ENCODE results near the gene RBFOX2. TPM values are rescaled to one million over a fixed set of nuclear protein-coding genes. Genes with fewer than 3 reads are reported as not detected.
A peak's percentile ranks its signal among the peaks of the same experiment; 100 is the strongest.

The RBFOX2 gene
- total and polyA plus RNA-seq, 3 donors from 2014 or later, result 53.4 to 85.2 (median 63.9) TPM

GRCh38 chr22:35852076-35852475, 176.5 kb downstream of the RBFOX2 start:
- Histone ChIP-seq H3K36me3 (ENCODE audit: low read depth, missing control alignments) (no peaks in the 10 kb centered on the region), H3K4me3 (no peak overlapping the region), H3K27me3 (no peaks in the 10 kb centered on the region), H3K27ac (no peak overlapping the region), H3K4me1 (no peaks in the 10 kb centered on the region), H3K9me3 (no peaks in the 10 kb centered on the region)
- intact Hi-C loops (cut with DNase I; ENCODE audit: low total_unique reads), result no loop called here
- no peak for TF ChIP-seq POLR2A (IDR thresholded peaks at IDR 0.05)
- no peak for TF ChIP-seq CTCF (IDR thresholded peaks at IDR 0.05)
- DNase-seq, result no peak

GRCh38 chr22:35850831-35851230, 177.8 kb downstream of the RBFOX2 start:
- no peaks in the 10 kb centered on the region for H3K4me1 ChIP-seq

GRCh38 chr22:35846804-35847203, 181.8 kb downstream of the RBFOX2 start:
- no peaks in the 10 kb centered on the region for H3K4me1 ChIP-seq
- TF ChIP-seq CTCF (IDR thresholded peaks at IDR 0.05), result no peak
- TF ChIP-seq POLR2A (IDR thresholded peaks at IDR 0.05), result no peak
- H3K9me3 ChIP-seq, result no peaks in the 10 kb centered on the region
- 41 to 43% methylated on average over 1 of the region's 1 CpG for WGBS, 2 donors
- intact Hi-C loops (cut with DNase I; ENCODE audit: low total_unique reads), result no loop called here
- DNase-seq, result no peak
- H3K4me3 ChIP-seq, result no peak overlapping the region
- no peak overlapping the region for H3K27ac ChIP-seq
- no peaks in the 10 kb centered on the region for H3K36me3 ChIP-seq (ENCODE audit: low read depth, missing control alignments)
- H3K27me3 ChIP-seq, result no peaks in the 10 kb centered on the region

More at GRCh38 chr22:35850831-35851230, 177.8 kb downstream of the RBFOX2 start:
- H3K27me3 ChIP-seq, result no peaks in the 10 kb centered on the region
- no peak for DNase-seq
- H3K36me3 ChIP-seq (ENCODE audit: low read depth, missing control alignments), result no peaks in the 10 kb centered on the region
- no peak overlapping the region for H3K4me3 ChIP-seq
- intact Hi-C loops (cut with DNase I; ENCODE audit: low total_unique reads), result no loop called here
- TF ChIP-seq POLR2A (IDR thresholded peaks at IDR 0.05) (no peak), CTCF (IDR thresholded peaks at IDR 0.05) (no peak)
- H3K9me3 ChIP-seq, result no peaks in the 10 kb centered on the region
- no peak overlapping the region for H3K27ac ChIP-seq
- WGBS, 2 donors, result 78 to 82% methylated on average over 5 of the region's 5 CpGs

- Histone ChIP-seq H3K9me3 (no peaks in the 10 kb centered on the region), H3K27ac (no peak overlapping the region), H3K4me1 (no peaks in the 10 kb centered on the region), H3K36me3 (ENCODE audit: low read depth, missing control alignments) (no peaks in the 10 kb centered on the region), H3K4me3 (no peak overlapping the region), H3K27me3 (no peaks in the 10 kb centered on the region)
- WGBS, 2 donors, result 82 to 92% methylated on average over 2 of the region's 2 CpGs
- no peak for DNase-seq
- TF ChIP-seq CTCF (IDR thresholded peaks at IDR 0.05), result no peak
- no peak for TF ChIP-seq POLR2A (IDR thresholded peaks at IDR 0.05)
- intact Hi-C loops (cut with DNase I; ENCODE audit: low total_unique reads), result no loop called here
Observed at GRCh38 chr22:35844886-35845285, 183.7 kb downstream of the RBFOX2 start.

- intact Hi-C loops (cut with DNase I; ENCODE audit: low total_unique reads), result no loop called here
- Histone ChIP-seq H3K27ac (no peak overlapping the region), H3K4me1 (no peaks in the 10 kb centered on the region), H3K4me3 (no peak overlapping the region), H3K27me3 (no peaks in the 10 kb centered on the region), H3K9me3 (no peaks in the 10 kb centered on the region), H3K36me3 (ENCODE audit: low read depth, missing control alignments) (no peaks in the 10 kb centered on the region)
- TF ChIP-seq CTCF (IDR thresholded peaks at IDR 0.05) (peak in 2 of 3 experiments; percentile 14 to 30), POLR2A (IDR thresholded peaks at IDR 0.05) (no peak)
- no peak for DNase-seq
- 53 to 63% methylated on average over 2 of the region's 2 CpGs for WGBS, 2 donors
Observed at GRCh38 chr22:35842954-35843353, 185.7 kb downstream of the RBFOX2 start.
